Calu3 (cell line): ENCODE data around the gene LAMC1. TPM values are rescaled to one million over a fixed set of nuclear protein-coding genes. Genes with fewer than 3 reads are reported as not detected.
A peak's percentile ranks its signal among the peaks of the same experiment; 100 is the strongest.

Experiments
- BruUV-seq: library from RNA; stranded (reverse); fragments of 400-500 nt; replicated peaks from 2 replicates; lab custom pipeline; 2021; lab: Mats Ljungman, UMichigan
- CTCF ChIA-PET: fragments of 300-600 bp; sonication (Branson Sonifier 250); formaldehyde crosslinking; loops from one replicate; lab custom pipeline; 2022; ENCODE audit warnings: antibody characterized with exemption; lab: Charles Lee
- DNase-seq: peaks from one replicate; pipeline ENCODE4 v3.0.0; 2022
- H3K27ac Mint-ChIP-seq: one replicate; pipeline ENCODE4 v1.8.0; 2022; ENCODE audit warnings: mixed read lengths; ENCODE audit not compliant: unreplicated experiment
- H3K27me3 Mint-ChIP-seq: one replicate; pipeline ENCODE4 v1.8.0; 2022; ENCODE audit warnings: mixed read lengths; ENCODE audit not compliant: unreplicated experiment
- H3K36me3 Mint-ChIP-seq: one replicate; pipeline ENCODE4 v1.8.0; 2022; ENCODE audit warnings: mild to moderate bottlenecking, moderate library complexity, mixed read lengths; ENCODE audit not compliant: insufficient read depth, unreplicated experiment
- H3K4me1 Mint-ChIP-seq: one replicate; pipeline ENCODE4 v1.8.0; 2022; ENCODE audit warnings: mild to moderate bottlenecking, low read depth, mixed read lengths; ENCODE audit not compliant: unreplicated experiment
- H3K4me3 Mint-ChIP-seq: one replicate; pipeline ENCODE4 v1.8.0; 2022; ENCODE audit warnings: mild to moderate bottlenecking, low read depth, moderate library complexity, mixed read lengths; ENCODE audit not compliant: unreplicated experiment
- H3K9me3 Mint-ChIP-seq: one replicate; pipeline ENCODE4 v1.8.0; 2022; ENCODE audit warnings: low read depth, mixed read lengths; ENCODE audit not compliant: unreplicated experiment
- CTCF ChIP-seq: fragments of 200-600 bp; IDR thresholded peaks from one replicate; pipeline ENCODE4 v1.8.0; 2022; ENCODE audit warnings: antibody characterized with exemption; ENCODE audit not compliant: unreplicated experiment
- intact Hi-C: fragments of 100-400 bp; cut with micrococcal nuclease; formaldehyde crosslinking; loops from one replicate; pipeline ENCODE4 v1.10.0; 2022; ENCODE audit not compliant: unreplicated experiment
- total RNA-seq: library from RNA; stranded (reverse); gene quantifications from 2 replicates; pipeline ENCODE4 v1.2.3, GENCODE V29; 2022

The LAMC1 gene
- total RNA-seq, 1 experiment from 2014 or later: 579 TPM

DNA sequence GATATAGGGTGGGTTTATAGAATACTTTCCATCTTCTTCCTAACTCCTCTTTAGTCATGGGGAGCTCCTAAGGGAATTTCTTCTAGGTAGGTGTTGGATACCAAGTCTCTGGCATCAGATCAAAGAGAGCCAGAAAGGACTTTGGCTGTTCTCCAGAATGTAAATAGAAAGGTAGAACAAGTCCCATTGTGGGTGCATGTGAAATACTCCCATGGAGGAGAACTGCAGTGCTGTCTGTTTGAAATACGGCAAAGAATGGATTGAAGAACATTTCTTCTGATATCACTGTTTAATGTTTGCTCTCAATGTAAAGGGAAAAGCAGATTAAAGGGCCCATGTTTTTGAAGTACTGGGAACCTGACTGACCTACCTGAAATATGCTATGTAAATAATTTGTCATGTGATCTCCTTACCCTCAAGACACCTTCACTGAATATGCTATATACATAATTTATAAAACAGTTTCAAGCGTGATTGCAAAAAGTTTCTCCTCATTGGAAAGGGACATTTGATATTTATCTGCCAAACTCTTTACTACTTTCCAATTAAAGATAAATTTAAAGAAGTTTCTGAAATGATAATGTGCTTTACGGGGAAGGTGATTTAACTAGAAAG, 65.9 kb downstream of the LAMC1 start:
- intact Hi-C loops: no loop called here
- H3K36me3 Mint-ChIP-seq: peaks cover 41% of the 10 kb centered on the region
- H3K9me3 Mint-ChIP-seq: no peaks in the 10 kb centered on the region
- peak; percentile 39 for DNase-seq
- peaks cover 76% of the 10 kb centered on the region for H3K4me1 Mint-ChIP-seq
- peak overlapping the region; percentile 5 for H3K4me3 Mint-ChIP-seq
- no peak for TF ChIP-seq CTCF
- no peaks in the 10 kb centered on the region for H3K27me3 Mint-ChIP-seq
- peak overlapping the region; percentile 50 for H3K27ac Mint-ChIP-seq
- CTCF ChIA-PET: interaction anchor here (0.7 kb wide), 1 partner anchor 12 kb away, joined by 3 read pairs; no protein-coding TSS in a partner anchor
- no TSS peak for BruUV-seq

DNA sequence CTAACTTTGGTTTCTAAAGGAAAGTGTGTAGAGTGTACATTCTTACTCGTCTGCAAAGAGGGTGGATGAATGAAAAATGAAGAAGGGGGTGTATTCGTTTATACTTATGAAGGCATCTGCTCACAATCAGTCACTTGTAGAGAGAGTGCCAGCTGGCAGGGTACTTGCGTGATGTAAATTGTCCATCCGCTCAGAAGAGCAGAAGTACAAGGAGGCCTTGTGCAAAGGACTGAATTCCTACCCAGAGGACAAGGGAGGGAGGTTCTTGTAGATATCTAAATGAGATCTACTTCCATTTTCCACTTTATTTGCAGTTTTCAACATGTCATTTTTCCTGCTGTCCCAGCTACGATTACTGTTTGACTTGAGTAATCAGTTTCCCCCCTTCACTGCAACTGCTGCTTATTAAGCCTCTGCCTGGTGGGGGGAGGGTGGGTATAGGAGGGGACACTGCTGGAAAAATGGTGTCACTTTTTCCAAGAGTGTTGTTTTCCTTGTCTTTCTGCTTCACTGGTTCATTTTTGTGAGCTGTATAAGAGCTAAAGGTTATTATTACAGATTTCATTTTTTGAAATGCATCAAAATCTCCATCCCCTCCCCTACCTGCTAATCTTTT, 67.3 kb downstream of the LAMC1 start:
- DNase-seq: no peak
- no peak for TF ChIP-seq CTCF
- H3K9me3 Mint-ChIP-seq: no peaks in the 10 kb centered on the region
- peaks cover 43% of the 10 kb centered on the region for H3K36me3 Mint-ChIP-seq
- BruUV-seq: no TSS peak
- H3K4me3 Mint-ChIP-seq: no peak overlapping the region
- peaks cover 71% of the 10 kb centered on the region for H3K4me1 Mint-ChIP-seq
- CTCF ChIA-PET: interaction anchor here (0.6 to 0.9 kb wide), 3 partner anchors 13 to 30 kb away, joined by 3 to 4 read pairs (median 3); no protein-coding TSS in a partner anchor
- H3K27me3 Mint-ChIP-seq: no peaks in the 10 kb centered on the region
- H3K27ac Mint-ChIP-seq: no peak overlapping the region
- intact Hi-C loops: no loop called here

DNA sequence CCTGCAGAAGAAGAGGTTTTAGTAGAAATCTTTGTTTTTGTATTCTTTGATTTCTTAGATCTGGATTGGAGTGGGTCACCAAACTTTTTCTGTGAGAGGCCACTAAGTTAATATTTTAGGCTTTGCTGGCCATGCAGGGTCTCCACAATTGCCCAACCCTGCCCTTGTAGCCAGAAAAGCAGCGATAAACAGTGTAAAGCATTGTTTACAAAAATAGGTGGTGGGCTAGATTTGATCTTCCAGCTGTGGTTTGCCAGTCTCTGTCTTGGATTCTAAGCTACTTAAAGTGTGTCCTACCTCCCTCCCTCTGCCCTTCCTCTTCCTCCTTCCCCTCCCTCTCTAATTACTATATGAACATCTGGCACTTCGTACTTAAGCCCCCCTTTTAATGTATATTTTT, 68.0 kb downstream of the LAMC1 start:
- CTCF ChIA-PET: interaction anchor here (0.9 kb wide), 1 partner anchor 31 kb away, joined by 3 read pairs; no protein-coding TSS in a partner anchor
- intact Hi-C loops: no loop called here
- no peak for TF ChIP-seq CTCF

DNA sequence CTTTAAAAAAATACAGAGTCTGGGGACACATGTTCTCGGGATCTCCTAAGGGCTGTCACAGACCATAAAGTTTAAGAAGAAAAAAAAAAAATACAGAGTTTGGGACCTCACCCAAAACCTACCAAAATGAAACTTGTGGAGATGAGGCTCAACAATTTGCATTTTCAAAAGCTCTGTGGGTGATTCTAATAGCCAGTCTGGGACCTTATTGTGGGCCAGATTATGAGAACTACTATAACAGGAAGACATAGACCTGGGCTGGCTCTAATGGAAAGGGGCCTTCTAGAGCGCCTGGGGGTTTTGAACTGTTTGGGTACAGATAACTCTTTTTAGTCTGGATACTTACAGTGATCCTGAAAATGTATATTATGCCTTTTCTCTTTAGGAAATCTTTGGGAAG, 69.1 kb downstream of the LAMC1 start:
- Mint-ChIP-seq H3K4me3 (no peak overlapping the region), H3K9me3 (no peaks in the 10 kb centered on the region), H3K36me3 (peaks cover 38% of the 10 kb centered on the region), H3K4me1 (peaks cover 61% of the 10 kb centered on the region), H3K27me3 (no peaks in the 10 kb centered on the region), H3K27ac (no peak overlapping the region)
- DNase-seq: no peak
- CTCF ChIA-PET: interaction anchor here (0.7 kb wide), 1 partner anchor 418 kb away, joined by 3 read pairs; no protein-coding TSS in a partner anchor
- BruUV-seq: no TSS peak
- intact Hi-C loops: no loop called here
- TF ChIP-seq CTCF: no peak

More for the DNA sequence above, 68.0 kb downstream of the LAMC1 start:
- no peak for DNase-seq
- Mint-ChIP-seq H3K36me3 (peaks cover 43% of the 10 kb centered on the region), H3K9me3 (no peaks in the 10 kb centered on the region), H3K4me3 (no peak overlapping the region), H3K4me1 (peaks cover 71% of the 10 kb centered on the region), H3K27ac (no peak overlapping the region), H3K27me3 (no peaks in the 10 kb centered on the region)
- BruUV-seq: no TSS peak
